IPS DF 4.7 (cell line): Measurements from ENCODE around the gene NSG1.
"Not testable (repeated sequence)": the region's sequence is repeated elsewhere in the genome, so short reads cannot be mapped to it uniquely, and the experiment has no call there.

Experiments
- DNase-seq: peaks from one replicate; pipeline ENCODE4 v3.0.0-alpha.2; 2013; ENCODE audit warnings: low spot score; ENCODE audit errors: extremely low read depth

The NSG1 gene

GRCh38 chr4:4415806-4416805 is 29.2 kb downstream of the NSG1 start:
- DNase-seq = no peak

GRCh38 chr4:4416981-4417380 is 30.1 kb downstream of the NSG1 start:
- DNase-seq = no peak

GRCh38 chr4:4417886-4418285 is 31.0 kb downstream of the NSG1 start:
- DNase-seq = no peak

- DNase-seq = no peak
Observed at GRCh38 chr4:4418676-4419390, 31.9 kb downstream of the NSG1 start.

- no peak for DNase-seq
Observed at GRCh38 chr4:4419896-4420295, 33.0 kb downstream of the NSG1 start.

GRCh38 chr4:4420421-4420820 is 33.5 kb downstream of the NSG1 start:
- DNase-seq = no peak

- no peak for DNase-seq
Observed at GRCh38 chr4:4421356-4421755, 34.5 kb downstream of the NSG1 start.

GRCh38 chr4:4422117-4422516 is 35.2 kb downstream of the NSG1 start:
- not testable (repeated sequence) for DNase-seq

GRCh38 chr4:4422856-4423499 is 36.1 kb downstream of the NSG1 start:
- no peak for DNase-seq

- no peak for DNase-seq
Observed at GRCh38 chr4:4423706-4424498, 37.0 kb downstream of the NSG1 start.

- no peak for DNase-seq
Observed at GRCh38 chr4:4424499-4425115, 37.7 kb downstream of the NSG1 start.

GRCh38 chr4:4425119-4425690 is 38.3 kb downstream of the NSG1 start:
- no peak for DNase-seq

GRCh38 chr4:4425696-4426095 is 38.8 kb downstream of the NSG1 start:
- no peak for DNase-seq

- no peak for DNase-seq
Observed at GRCh38 chr4:4426511-4427120, 39.7 kb downstream of the NSG1 start.

GRCh38 chr4:4427121-4427870 is 40.4 kb downstream of the NSG1 start:
- no peak for DNase-seq

- no peak for DNase-seq
Observed at GRCh38 chr4:4427886-4428285, 41.0 kb downstream of the NSG1 start.

- no peak for DNase-seq
Observed at GRCh38 chr4:4428966-4429875, 42.3 kb downstream of the NSG1 start.
